GM21360 (cell line): ENCODE results near the gene SUSD3.

Source experiments
- ATAC-seq: cut with Tn5 transposase; IDR thresholded peaks from one replicate; pipeline ENCODE4 v1.9.1; 2021; ENCODE audit warnings: mild to moderate bottlenecking, moderate library complexity; ENCODE audit not compliant: unreplicated experiment

Gene SUSD3

DNA sequence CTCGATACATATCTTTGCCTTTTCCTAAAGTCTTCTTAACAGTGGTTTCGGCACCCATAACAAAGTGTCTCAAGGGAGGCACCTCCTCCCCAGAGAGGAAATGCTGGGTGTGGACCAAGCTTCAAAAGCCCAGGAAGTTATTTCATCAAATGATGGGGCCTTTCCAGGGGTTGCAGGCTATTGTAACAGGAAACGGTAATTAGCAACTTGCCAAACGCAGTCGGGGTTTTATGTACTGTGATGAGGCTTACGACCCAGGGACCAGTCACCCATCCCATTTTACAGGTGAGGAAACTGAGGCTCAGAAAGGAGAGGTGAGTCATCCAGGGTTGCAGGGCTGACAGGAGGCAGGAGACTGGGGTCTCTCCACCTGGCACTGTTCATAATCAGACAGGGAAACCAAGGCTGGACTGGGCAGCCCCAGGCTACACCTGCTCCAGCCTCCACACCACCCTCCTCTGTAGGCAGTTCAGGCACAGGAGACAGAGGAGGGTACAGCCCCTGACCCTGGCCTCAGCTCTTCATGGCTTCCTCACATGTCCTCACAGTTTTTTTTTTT lies 30.0 kb upstream of the SUSD3 start:
- ATAC-seq: no peak

DNA sequence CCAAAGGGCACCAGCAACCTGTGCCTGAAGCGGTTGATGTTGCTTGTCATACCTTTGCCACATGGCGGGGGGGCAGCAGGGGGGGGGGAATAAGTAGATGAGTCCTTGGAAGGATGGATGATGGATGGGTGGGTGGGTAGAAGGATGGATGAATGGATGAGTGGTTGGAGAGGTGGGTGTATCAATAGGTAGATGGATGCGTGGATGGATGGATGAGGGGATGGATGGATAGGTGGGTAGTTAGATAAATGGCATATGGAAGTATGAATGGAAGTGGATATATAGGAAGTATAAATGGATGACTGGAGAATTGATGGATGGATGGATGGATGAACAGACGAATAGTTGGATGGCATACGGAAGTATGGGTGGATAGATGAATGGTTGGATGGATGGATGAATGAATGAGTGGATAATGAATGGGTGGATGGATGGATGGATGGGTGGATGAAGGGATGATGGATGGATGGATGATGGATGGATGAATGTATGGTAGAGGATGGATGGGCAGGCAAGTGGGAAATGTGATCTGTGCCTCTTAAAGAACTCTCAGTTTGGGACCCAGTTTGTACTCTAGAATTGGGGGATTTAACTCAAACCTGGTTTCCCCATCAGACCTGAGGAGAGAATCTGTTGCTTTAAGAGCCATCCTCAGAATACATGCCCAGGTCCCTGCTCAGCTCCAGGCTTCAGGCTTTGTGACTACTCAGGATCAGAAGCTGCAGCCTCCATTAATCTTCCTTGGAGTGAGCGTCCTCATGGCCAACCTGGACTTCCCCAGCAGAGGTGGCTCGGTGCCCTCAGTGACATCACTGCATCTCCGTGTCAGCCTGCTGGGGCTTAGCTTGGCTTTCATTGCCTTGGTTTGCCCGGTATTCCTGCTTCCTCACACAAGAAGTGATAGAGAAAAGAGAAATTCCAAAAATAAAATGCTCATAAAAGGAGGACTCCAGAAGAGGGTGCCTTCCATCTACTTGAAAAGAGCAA lies 27.6 kb upstream of the SUSD3 start:
- no peak for ATAC-seq

DNA sequence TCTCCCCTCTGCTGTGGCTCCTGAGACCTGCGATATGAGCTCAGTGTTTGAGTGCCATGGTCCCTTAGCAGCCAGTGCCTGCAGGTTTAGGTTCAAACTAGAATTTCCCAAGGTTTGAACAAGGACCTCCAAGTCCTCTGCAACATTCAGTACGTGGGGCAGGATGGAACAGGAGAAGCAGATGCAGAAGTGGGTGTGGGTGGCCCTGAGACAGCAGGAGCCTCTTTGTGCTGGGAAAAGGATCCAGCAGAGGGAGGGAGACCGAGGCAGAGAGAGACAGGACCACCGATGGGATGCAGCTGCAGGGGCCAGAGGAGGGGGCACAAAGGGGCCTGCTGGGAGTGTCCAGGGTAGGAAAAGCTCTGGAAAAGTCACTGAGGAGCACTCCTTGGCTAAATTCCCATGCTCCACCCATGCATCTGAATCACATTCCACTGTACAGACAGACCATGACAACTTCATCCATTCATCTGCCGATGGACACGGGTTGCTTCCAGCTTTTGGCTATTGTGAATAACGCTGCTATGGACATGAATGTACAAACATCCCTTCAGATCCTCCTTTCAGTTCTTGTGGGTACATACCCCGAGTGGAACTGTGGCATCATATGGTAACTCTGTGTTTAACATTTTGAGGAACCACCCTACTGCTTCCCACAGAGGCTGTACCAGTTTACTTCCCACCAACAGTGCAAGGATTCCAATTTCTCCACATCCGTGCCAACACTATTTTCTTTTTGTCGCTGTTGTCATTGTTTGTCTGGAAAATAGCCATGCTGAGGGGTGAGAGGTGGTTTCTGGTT lies 26.7 kb upstream of the SUSD3 start:
- no peak for ATAC-seq

DNA sequence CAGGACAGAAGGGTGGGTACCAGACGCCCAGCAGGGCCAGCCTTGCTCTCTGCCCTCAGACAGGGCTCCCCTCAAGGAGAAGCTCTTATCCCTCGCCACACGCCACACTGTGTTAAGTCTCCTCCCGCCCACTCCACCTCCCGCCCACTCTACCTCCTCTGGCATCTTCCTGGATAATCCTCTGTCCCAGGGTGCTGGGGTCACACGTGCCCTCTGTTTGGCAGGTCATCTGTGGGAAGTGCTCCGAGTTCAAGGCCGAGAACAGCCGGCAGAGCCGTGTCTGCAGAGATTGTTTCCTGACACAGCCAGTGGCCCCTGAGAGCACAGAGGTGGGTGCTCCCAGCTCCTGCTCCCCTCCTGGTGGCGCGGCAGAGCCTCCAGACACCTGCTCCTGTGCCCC lies 26.0 kb upstream of the SUSD3 start:
- ATAC-seq: no peak

GRCh38 chr9:93033531-93033930 lies 25.0 kb upstream of the SUSD3 start:
- ATAC-seq: no peak

GRCh38 chr9:93035106-93035660 lies 23.3 kb upstream of the SUSD3 start:
- no peak for ATAC-seq

GRCh38 chr9:93035821-93036351 lies 22.6 kb upstream of the SUSD3 start:
- ATAC-seq: no peak

- ATAC-seq: no peak
Observed at GRCh38 chr9:93036887-93037475, 21.5 kb upstream of the SUSD3 start.

GRCh38 chr9:93037476-93037971 lies 21.0 kb upstream of the SUSD3 start:
- no peak for ATAC-seq

DNA sequence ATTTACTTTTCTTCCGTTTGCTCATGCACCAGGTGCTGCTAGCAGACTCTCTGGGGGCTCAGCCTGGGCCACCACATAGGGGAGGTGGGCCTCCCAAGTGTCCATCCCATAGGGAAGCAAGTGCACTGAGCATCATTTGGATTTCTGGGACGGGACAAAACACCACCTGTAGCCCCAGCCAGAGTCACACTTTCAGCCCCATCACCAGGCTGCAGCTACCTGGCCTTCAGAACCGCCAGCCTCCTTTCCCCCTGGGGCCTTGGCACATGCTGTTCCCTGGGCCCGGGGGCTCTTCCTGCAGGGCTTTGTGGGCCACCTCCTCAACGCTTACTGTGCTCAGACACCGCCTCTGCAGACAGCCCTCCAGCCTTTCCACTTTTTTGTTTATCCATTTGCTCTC lies 19.6 kb upstream of the SUSD3 start:
- ATAC-seq: no peak

GRCh38 chr9:93039456-93039855 lies 19.0 kb upstream of the SUSD3 start:
- no peak for ATAC-seq

DNA sequence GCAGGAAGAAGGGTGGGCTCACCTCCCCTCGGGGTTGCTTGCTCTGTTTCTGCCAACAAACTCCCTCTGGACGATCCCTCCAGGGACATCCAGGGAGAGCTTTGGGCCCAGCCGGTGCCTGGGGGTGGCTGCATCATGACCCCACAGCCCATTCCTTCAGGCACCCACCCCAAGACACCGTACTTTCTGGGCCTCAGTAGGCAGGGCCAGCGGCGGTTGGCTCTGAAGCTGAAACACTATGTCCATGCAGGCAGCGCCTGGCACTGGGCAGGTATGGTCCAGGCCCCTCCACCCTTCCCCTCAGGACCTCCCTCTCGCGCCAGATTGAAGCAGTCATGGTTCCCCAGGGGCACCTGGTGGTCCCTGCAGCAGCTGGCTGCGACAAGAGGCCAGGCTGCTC lies 18.5 kb upstream of the SUSD3 start:
- no peak for ATAC-seq

DNA sequence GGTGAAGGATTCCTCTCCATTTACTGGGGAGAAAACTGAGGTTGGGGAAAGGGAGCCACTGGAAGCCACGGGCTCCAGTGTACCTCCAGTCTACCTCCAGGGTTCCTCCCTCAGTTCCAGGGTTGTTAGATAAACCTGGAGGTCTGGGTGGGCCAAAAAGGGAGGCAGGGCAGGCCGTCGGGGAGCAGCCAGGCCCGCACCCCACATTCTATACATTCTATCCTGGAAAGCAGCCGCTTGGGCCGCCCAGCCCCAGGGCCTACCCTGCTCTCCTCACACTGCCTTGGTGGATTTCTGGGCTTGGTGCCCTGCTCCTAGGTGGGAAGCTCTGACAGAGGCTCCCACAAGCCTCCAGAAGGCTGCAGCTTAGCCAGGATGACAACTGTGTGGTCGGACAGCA lies 18.1 kb upstream of the SUSD3 start:
- ATAC-seq: no peak

DNA sequence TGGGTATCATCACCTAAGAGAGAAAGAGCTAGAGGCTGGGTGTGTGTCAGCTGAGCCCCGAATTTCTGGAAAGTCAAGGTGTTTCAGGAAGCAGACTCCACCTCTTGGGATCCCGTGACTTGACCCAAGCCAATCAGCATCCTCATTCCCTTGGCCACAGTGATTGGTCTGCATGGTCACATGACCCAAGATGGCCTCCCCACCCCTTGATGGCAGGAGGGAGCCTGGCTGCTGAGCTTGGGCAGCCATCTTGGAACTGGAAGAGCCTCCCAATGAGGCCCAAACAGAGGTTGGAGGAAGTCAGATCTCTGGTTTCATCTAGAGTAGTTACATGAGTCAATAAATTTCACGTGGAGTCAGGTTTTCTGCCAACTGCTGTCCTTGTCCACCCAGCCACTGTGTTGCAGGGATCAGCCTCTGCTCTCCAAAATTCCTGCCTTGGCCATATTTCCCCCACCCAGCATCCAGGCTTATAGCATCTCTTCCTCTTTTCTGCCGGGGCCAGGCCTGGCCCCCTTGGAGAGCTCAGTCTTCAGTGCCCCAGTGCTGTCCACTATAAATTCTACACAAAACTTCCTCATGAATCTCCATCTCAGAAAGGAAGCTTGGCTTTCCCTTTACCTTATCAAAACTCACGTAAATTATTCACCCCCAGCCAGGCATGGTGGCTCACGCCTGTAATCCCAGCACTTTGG lies 17.2 kb upstream of the SUSD3 start:
- no peak for ATAC-seq

DNA sequence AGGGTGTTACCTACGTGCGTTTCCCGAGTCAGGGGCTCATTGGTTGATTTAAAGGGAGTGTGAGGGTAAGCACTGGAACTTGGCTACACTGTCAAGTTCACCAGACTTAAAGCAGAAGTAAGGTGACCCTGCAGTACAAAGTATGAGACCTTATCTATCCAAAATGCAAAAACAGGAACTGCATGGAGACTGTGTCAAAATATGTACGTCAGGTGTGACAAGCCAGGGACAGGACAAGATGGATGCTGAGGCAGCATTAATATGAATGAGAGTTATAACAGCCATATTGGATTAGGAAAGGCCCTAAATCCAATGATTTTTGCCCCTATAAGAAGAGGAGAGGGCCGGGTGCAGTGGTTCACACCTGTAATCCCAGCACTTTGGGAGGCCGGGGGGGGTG lies 15.4 kb upstream of the SUSD3 start:
- ATAC-seq: no peak

DNA sequence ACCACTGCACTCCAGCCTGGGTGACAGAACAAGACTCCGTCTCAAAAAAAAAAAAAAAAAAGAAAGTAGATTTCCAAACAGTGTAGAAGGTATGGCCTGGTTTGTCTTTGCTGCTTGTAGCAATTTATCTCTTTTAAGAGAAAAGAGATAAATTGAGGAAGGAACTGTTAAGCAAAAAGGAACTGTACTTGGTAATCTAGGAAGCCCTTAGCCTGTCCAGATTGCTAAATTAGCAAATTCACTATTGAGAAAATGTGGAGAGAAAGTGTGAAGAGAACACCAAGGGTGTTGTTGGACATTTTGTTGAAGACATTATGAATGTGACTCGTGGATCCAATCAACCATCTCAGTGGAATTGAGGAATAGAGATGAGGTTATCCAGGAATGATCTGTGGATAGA lies 13.0 kb upstream of the SUSD3 start:
- ATAC-seq: no peak

- no peak for ATAC-seq
Observed at GRCh38 chr9:93048566-93049448, 9.7 kb upstream of the SUSD3 start.

DNA sequence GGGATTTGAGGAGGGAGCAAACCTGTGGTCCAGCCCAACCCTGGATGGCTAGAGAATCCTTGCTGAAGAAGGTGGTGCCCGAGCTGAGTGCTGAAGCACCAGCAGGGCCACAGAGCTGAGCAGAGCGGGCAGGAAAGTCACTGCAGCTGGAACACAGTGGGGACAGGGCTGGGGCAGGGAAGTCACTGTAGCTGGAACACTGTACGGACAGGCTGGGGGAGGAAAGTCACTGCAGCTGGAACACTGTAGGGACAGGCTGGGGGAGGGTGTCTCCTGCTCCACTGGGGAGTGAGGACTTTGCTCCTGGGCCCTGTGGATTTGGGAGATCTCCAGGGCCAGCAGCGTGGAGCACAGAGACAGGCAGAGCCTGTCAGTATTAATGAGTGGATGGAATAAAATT lies 9.0 kb upstream of the SUSD3 start:
- ATAC-seq: no peak

- no peak for ATAC-seq
Observed at GRCh38 chr9:93050231-93050630, 8.3 kb upstream of the SUSD3 start.
